PFSK-1 (cell line): Measurements from ENCODE around the gene FOXO1.

ENCODE experiments used
- FOXP2 ChIP-seq: optimal IDR thresholded peaks from 2 replicates; pipeline ENCODE3; 2011; ENCODE audit warnings: borderline replicate concordance, control low read depth, inconsistent platforms; ENCODE audit not compliant: insufficient read depth; ENCODE audit errors: extremely low read length, extremely low read depth
- POLR2AphosphoS5 ChIP-seq: IDR thresholded peaks from 2 replicates; pipeline ENCODE4 v1.6.1; 2012; ENCODE audit warnings: low read depth, mild to moderate bottlenecking, control low read depth, low read length, moderate library complexity
- REST ChIP-seq, 2 experiments: IDR thresholded peaks; 2 replicates each; pipeline versions ENCODE4 v1.6.1 to v1.8.0; 2011 to 2012; ENCODE audit warnings: low read depth in 2 of 2, low read length in 2 of 2, control low read depth in 1 of 2, inconsistent platforms in 1 of 2, mild to moderate bottlenecking in 1 of 2, moderate library complexity in 1 of 2; ENCODE audit not compliant: insufficient read depth in 1 of 2

DNA sequence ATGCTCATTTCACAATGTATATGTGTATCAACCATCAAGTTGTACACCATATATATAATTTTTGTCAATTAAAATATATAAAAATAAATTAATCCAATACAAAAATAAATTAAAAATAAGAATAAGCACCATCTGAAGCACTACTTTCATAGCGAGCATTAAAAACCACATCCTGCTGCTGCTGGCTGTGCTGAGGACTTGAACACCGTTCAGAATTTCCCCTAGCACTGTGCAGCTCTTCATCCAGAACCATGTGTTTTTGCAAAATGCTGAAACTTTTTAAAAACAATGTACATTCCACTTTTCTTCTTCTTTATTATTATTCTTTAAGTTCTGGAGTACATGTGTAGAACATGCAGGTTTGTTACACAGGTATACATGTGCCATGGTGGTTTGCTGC lies 40.0 kb upstream of the FOXO1 start:
- TF ChIP-seq FOXP2 (no peak), POLR2AphosphoS5 (no peak), REST (IDR thresholded peaks at IDR 0.05; ENCODE audit: insufficient read depth in 1 of 2, low read depth in 2 of 2, low read length in 2 of 2) (no peak)
